DMS 273 (cell line): ENCODE results near the gene CPNE4.

Source experiments
- DNase-seq: peaks from one replicate; lab custom pipeline; 2025; ENCODE audit not compliant: unreplicated experiment; lab: John Stamatoyannopoulos, UW

CPNE4 gene

GRCh38 chr3:131744765-131745164 is 290.0 kb downstream of the CPNE4 start:
- DNase-seq: no peak

- DNase-seq: no peak
These were observed 291.7 kb downstream of the CPNE4 start for GRCh38 chr3:131743126-131743525.

GRCh38 chr3:131739211-131739610 is 295.6 kb downstream of the CPNE4 start:
- DNase-seq: no peak

GRCh38 chr3:131738095-131738494 is 296.7 kb downstream of the CPNE4 start:
- no peak for DNase-seq

GRCh38 chr3:131735544-131735943 is 299.3 kb downstream of the CPNE4 start:
- DNase-seq: peak; percentile 10

- no peak for DNase-seq
These were observed 299.7 kb downstream of the CPNE4 start for GRCh38 chr3:131735116-131735515.

GRCh38 chr3:131733086-131733841 is 301.6 kb downstream of the CPNE4 start:
- no peak for DNase-seq

- DNase-seq: no peak
These were observed 303.1 kb downstream of the CPNE4 start for GRCh38 chr3:131731709-131732108.

GRCh38 chr3:131730581-131730980 is 304.2 kb downstream of the CPNE4 start:
- no peak for DNase-seq

GRCh38 chr3:131729643-131730017 is 305.2 kb downstream of the CPNE4 start:
- no peak for DNase-seq

GRCh38 chr3:131728898-131729642 is 305.7 kb downstream of the CPNE4 start:
- DNase-seq: no peak

GRCh38 chr3:131725414-131725813 is 309.4 kb downstream of the CPNE4 start:
- DNase-seq: no peak

GRCh38 chr3:131723343-131723742 is 311.5 kb downstream of the CPNE4 start:
- DNase-seq: no peak

- DNase-seq: no peak
These were observed 317.3 kb downstream of the CPNE4 start for GRCh38 chr3:131717493-131717892.

GRCh38 chr3:131716943-131717342 is 317.9 kb downstream of the CPNE4 start:
- DNase-seq: no peak

- no peak for DNase-seq
These were observed 318.8 kb downstream of the CPNE4 start for GRCh38 chr3:131716007-131716406.

- DNase-seq: no peak
These were observed 320.1 kb downstream of the CPNE4 start for GRCh38 chr3:131714585-131715220.

GRCh38 chr3:131713416-131714123 is 321.2 kb downstream of the CPNE4 start:
- DNase-seq: no peak

- no peak for DNase-seq
These were observed 322.2 kb downstream of the CPNE4 start for GRCh38 chr3:131712662-131713061.

GRCh38 chr3:131711114-131711768 is 323.6 kb downstream of the CPNE4 start:
- DNase-seq: no peak

- DNase-seq: no peak
These were observed 326.6 kb downstream of the CPNE4 start for GRCh38 chr3:131708241-131708640.
